Femur (tissue), 1 donor: Measurements from ENCODE around the gene SLC1A2.

ENCODE experiments used
- DNase-seq: peaks from one replicate; pipeline ENCODE4 v3.0.0-alpha.2; 2017

Gene SLC1A2

DNA sequence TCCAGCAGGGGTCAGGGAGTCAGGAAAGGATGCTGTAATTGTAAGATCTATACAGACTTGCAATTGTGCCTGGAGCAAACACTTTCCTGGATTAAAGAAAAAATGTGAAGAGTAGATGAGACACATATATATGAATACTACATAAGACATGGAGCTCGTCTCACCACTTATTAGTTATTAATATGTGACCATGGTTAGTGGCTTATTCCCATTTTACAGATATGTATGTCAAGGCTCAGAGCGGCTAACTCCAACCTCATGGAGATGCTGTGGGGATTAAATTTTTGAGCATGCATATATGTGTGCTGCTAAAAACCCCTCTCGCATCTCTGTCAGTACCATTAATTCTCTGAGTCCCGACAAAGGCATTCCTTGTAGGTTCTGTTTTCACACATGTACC is 125.7 kb downstream of the SLC1A2 start:
- no peak for DNase-seq

DNA sequence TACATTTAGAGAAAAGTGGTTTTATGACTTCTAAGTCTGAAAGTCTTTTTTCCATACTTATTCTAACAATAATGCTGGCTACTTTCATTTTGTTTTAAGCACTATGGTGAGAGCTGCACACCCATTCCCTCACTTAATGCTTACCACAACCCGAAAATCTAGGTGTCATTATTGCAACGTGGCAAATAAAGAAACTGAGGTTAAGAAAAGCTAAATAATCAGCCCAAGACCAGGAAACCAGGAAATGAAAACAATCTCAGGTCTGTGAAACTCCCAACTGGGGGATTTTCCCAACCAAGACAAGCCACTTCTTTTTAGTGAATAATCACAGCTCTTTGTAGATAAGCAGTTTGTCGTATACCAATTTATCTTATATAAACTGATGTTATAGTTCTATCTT is 126.3 kb downstream of the SLC1A2 start:
- DNase-seq: no peak

DNA sequence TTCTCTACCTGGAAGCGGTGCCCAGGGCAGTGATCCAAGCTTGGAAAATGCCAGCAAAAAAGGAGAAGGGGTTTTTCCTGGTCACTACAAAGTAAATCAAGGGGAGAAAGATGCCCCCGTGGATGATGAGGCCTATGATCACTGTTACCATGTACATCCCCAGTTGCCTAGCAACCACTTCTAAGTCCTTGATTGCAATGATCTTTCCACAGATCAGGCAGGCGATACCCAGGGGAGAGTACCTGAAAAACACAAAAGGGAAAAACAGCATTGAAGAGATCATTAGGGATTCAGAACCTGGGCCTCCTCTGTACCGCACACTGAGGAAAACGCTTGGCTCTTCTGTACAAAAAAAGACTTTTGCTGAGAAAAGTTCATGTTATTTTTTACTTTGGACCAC is 127.1 kb downstream of the SLC1A2 start:
- no peak for DNase-seq

DNA sequence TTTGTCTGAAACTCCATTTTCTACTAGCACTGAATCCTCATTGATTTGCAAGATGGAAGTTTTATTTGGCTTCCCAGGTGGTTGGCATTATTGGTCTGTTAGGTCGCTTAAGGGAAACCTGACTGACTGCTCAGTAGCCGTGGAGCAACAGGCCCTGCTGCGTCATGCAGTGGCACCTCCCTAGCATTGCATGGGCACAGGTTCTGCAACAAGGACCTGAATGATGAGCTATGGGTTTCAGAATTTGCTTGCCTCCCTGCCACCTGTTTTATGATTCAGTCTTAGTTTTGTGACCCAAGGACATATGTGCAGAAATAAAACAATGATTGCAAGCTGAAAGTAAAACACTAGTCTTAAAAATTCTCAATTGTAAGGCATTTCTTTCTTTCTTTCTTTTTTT is 128.5 kb downstream of the SLC1A2 start:
- no peak for DNase-seq

GRCh38 chr11:35289821-35290220 is 129.5 kb downstream of the SLC1A2 start:
- DNase-seq: no peak

DNA sequence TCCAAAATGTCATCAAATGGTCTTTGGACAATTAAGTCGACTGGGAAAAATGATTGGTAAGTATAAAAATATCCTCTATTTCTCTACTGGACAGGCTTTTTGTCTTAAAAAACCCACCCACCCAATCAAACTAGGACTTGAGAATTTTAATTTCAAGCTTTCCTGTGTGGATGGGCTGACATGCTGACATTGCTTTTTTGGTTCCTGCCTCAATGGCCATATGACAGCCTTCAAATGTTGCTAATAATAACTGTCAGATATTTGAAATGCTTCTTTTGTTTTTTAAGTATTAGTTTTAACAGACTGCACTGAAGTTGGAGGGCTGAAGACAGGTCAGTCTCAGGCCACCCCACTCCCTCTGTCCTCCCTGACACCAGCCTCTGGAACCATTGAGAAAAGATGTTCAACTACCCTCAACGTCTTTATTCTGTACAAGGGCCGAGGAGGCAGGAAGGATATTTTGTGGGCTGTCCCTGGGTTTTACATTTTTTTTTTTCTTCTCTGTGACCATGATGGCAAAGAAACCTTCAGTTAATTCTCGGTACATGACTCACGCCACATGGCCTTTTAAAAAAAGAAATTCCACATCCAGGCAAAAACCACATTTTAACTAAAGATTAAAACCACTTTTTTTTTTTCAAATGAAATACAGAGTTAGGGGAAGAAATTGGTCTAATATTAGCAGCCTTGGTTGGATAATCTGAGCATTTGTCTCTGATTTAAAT is 130.4 kb downstream of the SLC1A2 start:
- no peak for DNase-seq

- no peak for DNase-seq
These were observed 131.0 kb downstream of the SLC1A2 start for GRCh38 chr11:35288309-35288708.

DNA sequence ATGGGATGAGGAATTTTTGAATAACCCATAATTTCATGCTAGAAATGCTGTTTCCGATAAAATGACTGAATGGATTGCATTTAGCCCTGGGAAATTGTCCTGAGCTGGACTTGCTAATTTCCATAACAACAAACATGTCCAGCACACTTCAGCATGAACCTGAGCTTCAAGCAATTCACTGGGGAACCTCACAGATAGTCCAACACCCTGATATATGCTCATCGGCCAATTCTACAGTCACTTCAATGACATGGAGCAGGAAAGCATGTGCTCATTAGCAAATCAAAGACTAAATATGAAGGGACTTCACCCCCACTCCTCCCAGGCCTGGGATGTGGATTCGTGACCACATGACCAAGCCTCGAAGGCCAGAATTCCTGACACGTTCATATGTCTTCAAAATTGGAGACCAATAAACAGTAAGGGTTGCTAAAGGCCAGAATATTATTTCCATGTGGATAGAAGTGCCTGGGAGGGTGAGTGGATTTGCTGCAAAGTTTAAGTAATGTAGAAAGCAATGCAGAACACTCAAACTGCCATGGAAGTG is 131.9 kb downstream of the SLC1A2 start:
- DNase-seq: no peak

- no peak for DNase-seq
These were observed 133.2 kb downstream of the SLC1A2 start for GRCh38 chr11:35286126-35286525.

DNA sequence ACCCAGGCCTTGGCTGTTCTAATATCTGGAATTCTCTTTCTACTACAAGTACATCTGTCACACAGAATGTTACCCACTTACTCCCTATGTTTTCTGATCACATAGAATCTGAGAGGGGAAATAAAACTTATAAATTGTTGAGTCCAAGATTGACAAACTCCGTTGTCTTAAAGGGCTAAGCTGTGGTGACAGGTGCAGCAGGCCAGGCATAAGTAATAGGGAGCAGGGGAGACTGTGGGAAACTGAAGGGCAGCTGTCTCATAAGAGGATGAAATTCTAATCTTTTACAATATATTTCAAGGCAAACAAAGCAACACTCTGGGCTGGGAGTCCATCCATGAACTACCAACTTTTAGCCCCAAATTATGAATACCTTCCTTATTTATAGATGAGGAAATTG is 133.9 kb downstream of the SLC1A2 start:
- no peak for DNase-seq

DNA sequence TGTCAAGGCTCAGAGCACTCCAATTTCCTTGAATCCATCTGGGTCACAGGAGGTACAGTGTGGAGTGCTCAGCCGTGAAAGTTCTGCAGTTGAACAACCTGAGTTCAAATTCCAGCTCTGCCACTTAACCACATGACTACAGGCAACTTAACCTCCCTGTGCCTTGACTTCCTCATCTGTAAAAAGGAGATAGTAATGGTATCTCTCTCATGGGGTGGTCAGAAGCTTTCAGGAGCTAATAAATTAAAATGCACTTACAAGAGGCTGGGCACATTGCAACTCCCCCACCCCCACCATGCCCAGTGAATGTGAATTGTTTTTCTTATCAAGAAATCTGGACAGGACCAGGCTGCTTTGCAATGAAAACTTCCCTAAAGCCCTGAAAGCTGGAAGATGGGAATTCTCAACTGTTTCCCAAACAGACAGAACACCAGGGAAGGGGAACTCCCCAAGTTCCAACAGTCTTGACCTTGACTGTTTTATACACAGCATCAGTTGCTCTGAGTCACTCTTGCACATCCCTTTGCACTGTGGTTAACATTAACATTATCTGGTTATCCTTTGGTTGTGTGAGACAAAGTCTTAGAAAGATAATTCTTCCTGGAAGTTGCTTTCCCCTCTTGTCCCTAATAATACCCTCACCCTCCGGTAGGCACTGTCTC is 137.0 kb downstream of the SLC1A2 start:
- DNase-seq: no peak

DNA sequence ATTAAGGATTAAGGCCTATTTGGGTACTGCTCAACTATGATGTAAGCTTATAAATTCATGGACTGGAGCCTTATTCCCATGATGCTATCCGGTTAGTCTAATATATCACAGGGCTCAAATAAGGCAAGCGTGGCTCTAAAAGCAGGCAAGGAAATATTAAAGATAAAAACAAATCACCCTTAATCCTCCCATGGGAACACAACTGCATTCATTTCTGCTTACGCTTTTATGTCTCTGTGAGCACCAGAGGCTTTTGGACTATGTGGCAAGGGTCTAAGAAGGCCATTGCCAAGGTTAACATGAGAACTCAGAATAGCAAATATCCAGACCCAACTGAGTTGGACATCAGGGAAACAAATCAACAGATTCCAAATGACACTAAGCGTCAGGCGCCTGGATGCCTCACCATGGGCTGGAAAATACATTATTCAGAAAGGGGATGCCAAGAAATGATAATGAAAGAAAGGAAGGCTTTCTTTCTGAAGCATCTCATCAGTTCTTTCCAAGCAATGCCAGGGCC is 138.1 kb downstream of the SLC1A2 start:
- DNase-seq: peak; percentile 44

GRCh38 chr11:35280727-35281126 is 138.6 kb downstream of the SLC1A2 start:
- peak; percentile 22 for DNase-seq

DNA sequence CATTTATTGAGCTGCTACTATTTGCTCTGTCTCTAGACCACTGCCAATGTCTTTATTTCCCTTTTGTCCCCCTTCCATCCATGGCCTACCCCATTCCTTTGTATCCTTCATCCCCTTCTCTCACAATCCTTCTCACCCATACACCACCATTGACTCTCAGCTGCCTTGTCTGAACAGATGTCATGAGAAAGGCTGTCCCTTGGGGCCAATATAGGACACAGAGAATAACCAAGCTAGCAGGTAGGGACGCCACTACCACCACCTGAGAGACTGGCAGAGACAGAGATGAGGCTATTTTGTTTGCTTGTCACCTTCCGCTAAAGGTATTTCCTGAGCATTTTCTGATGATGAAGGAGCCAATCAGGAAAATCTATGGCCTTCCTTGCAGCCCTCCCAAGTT is 141.5 kb downstream of the SLC1A2 start:
- no peak for DNase-seq

GRCh38 chr11:35276396-35277145 is 142.8 kb downstream of the SLC1A2 start:
- DNase-seq: no peak

GRCh38 chr11:35275786-35276170 is 143.6 kb downstream of the SLC1A2 start:
- no peak for DNase-seq

DNA sequence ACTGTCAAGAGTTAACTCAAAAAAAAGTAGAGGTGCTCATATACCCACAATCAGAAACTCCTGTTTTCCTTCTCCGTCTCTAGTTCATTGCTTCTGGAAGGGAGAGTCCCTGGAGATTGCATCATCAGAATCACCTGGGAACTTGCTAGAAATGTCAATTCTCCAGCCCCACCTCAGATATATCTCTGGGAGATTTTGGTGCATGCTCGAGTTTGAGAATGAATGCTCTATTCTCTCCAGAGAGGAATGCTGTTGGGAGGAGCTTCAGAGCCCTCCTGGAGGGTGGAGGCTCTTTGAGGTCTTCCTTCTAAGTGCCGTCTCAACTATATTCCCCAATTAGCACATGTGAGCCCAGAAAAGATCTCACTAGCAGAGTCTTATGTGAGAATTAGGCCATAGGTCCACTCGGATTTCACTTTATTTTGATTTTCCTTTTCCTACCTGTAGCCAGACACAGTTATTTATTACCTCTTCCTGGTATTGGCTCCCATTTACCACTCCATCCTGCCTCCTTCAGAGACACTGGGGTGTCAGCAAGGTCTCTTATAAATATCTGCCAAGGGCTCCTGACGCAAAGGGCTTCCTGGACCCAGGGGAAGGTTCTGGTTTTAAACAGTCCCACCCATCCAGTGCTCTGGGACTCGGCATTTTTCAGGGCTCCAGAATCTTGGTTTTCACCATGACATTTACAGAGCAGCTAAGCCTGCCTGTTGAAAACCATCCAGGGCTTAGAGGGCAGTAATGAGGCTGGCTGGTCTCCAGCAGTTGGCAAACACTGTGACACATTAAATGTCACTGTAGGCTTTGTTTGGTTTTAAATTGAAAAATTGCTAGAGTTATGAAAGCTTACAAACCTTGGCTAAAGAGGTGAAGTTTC is 144.2 kb downstream of the SLC1A2 start:
- DNase-seq: peak; percentile 29

GRCh38 chr11:35272391-35272902 is 146.9 kb downstream of the SLC1A2 start:
- DNase-seq: no peak

DNA sequence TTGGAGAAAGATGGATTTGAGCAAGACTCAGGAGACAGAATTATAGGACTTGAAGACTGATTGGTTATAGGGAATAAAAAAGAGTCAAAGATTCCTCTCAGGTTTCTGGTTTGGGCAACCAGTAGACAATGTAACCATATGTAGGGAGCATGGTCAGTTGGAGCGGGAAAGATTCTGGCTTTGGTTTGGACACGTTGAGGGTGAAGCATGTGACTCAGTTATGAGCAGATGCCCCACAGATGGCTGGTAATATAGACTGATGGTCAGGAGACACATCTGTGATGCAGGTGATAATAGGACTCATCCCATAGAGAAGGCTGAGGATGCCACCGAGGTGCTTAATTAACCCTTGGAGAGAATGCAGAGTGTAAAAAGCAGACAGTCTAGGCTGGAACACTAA is 148.3 kb downstream of the SLC1A2 start:
- no peak for DNase-seq

GRCh38 chr11:35270342-35270741 is 149.0 kb downstream of the SLC1A2 start:
- no peak for DNase-seq

DNA sequence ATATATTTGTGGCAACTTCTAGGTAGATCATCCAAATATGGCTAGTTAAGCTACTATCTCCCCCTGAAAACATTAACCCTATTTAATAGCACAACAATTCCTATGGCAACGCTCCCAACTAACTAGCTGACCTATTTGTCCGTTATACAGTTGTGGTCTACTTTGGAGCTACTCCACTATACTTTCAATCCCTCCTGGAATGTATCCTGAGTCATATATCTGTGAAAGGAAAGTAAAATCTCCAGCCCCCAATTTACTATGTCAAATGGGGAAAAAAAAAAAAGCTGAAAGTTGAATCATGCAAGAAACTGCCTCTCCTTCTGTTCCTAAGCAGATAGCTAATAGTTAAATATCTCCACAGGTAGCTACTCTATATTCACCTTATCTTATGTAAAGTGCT is 151.9 kb downstream of the SLC1A2 start:
- no peak for DNase-seq

GRCh38 chr11:35265755-35266454 is 153.5 kb downstream of the SLC1A2 start:
- no peak for DNase-seq
